K562 (cell line): ENCODE results near the gene CLDND1.

Experiments
- POLR2A ChIP-seq: fragments of 450-650 bp; conservative IDR thresholded peaks from 2 replicates; pipeline ENCODE4 v1.6.1; 2016
- POLR2AphosphoS5 ChIP-seq: IDR thresholded peaks from 2 replicates; pipeline ENCODE4 v1.6.1; 2011; ENCODE audit warnings: mild to moderate bottlenecking, low read depth, low read length, moderate library complexity; ENCODE audit not compliant: control insufficient read depth, insufficient read depth
- RAD21 ChIP-seq, 2 experiments: fragments of 250-450 bp in 1 of 2; fragments of 450-650 bp in 1 of 2; sonication (Bioruptor Pico) in 1 of 2; formaldehyde crosslinking in 1 of 2; IDR thresholded peaks in 1 of 2; conservative IDR thresholded peaks in 1 of 2; 2 replicates each; pipeline versions ENCODE4 v1.4.0 to v1.8.0; 2020 to 2022; ENCODE audit warnings: mild to moderate bottlenecking in 2 of 2, moderate library complexity in 1 of 2
- ZNF551 ChIP-seq: fragments of 250-450 bp; sonication (Bioruptor Pico); IDR thresholded peaks from 2 replicates; pipeline ENCODE4 v1.5.0; 2021; ENCODE audit warnings: mild to moderate bottlenecking, moderate library complexity
- TF ChIP-seq, protein P1 (sequence below), 3 experiments: IDR thresholded peaks in 2 of 3; conservative IDR thresholded peaks in 1 of 3; 2 replicates each; pipeline ENCODE4 v1.5.1; 2011 to 2012; ENCODE audit warnings: low read length in 3 of 3, mild to moderate bottlenecking in 3 of 3, control low read depth in 2 of 3, improper control_type of control experiment in 1 of 3, inconsistent platforms in 1 of 3, low read depth in 1 of 3, mixed read lengths in 1 of 3, moderate library complexity in 1 of 3; ENCODE audit not compliant: insufficient read depth in 2 of 3
- TF ChIP-seq, protein P2 (sequence below): fragments of 250-450 bp; sonication (Bioruptor Pico); IDR thresholded peaks from 2 replicates; pipeline ENCODE4 v1.8.0; 2021; ENCODE audit warnings: mild to moderate bottlenecking, moderate library complexity
- TF ChIP-seq, protein P3 (sequence below): sonication (generic); IDR thresholded peaks from 2 replicates; pipeline ENCODE4 v1.6.1; 2016
- TF ChIP-seq, protein P4 (sequence below): sonication (generic); formaldehyde crosslinking; IDR thresholded peaks from 2 replicates; pipeline ENCODE4 v1.9.0; 2022; ENCODE audit warnings: mild to moderate bottlenecking, missing genetic modification reagents

DNA sequence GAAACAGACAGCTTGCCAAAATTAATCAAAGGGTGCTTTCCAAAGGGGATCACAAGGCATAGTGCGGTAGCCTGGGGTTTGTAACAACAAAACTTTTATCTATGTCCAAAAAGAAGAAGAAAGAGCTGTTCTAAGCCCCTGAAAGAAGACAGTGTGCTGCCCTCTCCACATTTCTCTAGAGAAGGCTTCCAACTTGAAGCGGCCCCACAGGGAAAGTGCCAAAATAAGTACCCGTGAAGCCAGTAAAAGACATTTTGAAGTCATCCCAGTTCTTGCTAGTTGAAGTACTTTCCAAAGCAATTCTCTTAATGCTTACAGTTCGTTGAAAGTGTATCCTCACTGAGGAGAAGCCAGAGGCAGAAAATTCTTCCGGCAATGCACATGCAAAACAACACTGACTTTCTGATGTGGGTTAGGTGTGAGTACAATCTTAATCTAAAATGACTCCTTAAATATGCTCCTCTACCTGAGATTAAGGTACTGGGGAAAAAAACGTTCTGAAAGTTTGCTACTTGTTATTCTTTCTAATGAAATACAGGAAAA lies 30.4 kb upstream of the CLDND1 start:
- TF ChIP-seq, protein P1, sequence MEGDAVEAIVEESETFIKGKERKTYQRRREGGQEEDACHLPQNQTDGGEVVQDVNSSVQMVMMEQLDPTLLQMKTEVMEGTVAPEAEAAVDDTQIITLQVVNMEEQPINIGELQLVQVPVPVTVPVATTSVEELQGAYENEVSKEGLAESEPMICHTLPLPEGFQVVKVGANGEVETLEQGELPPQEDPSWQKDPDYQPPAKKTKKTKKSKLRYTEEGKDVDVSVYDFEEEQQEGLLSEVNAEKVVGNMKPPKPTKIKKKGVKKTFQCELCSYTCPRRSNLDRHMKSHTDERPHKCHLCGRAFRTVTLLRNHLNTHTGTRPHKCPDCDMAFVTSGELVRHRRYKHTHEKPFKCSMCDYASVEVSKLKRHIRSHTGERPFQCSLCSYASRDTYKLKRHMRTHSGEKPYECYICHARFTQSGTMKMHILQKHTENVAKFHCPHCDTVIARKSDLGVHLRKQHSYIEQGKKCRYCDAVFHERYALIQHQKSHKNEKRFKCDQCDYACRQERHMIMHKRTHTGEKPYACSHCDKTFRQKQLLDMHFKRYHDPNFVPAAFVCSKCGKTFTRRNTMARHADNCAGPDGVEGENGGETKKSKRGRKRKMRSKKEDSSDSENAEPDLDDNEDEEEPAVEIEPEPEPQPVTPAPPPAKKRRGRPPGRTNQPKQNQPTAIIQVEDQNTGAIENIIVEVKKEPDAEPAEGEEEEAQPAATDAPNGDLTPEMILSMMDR (IDR thresholded peaks at IDR 0.05 in 2 of 3, conservative IDR thresholded peaks at IDR 0.05 in 1 of 3; ENCODE audit: insufficient read depth in 2 of 3, low read depth in 1 of 3, low read length in 3 of 3) = no peak
- TF ChIP-seq, protein P2, sequence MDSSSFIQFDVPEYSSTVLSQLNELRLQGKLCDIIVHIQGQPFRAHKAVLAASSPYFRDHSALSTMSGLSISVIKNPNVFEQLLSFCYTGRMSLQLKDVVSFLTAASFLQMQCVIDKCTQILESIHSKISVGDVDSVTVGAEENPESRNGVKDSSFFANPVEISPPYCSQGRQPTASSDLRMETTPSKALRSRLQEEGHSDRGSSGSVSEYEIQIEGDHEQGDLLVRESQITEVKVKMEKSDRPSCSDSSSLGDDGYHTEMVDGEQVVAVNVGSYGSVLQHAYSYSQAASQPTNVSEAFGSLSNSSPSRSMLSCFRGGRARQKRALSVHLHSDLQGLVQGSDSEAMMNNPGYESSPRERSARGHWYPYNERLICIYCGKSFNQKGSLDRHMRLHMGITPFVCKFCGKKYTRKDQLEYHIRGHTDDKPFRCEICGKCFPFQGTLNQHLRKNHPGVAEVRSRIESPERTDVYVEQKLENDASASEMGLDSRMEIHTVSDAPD (CRISPR knock-in tag) = no peak
- TF ChIP-seq POLR2AphosphoS5 = no peak
- TF ChIP-seq, protein P3, sequence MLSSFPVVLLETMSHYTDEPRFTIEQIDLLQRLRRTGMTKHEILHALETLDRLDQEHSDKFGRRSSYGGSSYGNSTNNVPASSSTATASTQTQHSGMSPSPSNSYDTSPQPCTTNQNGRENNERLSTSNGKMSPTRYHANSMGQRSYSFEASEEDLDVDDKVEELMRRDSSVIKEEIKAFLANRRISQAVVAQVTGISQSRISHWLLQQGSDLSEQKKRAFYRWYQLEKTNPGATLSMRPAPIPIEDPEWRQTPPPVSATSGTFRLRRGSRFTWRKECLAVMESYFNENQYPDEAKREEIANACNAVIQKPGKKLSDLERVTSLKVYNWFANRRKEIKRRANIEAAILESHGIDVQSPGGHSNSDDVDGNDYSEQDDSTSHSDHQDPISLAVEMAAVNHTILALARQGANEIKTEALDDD = no peak
- TF ChIP-seq RAD21 (CRISPR knock-in tag; conservative IDR thresholded peaks at IDR 0.05 in 1 of 2, IDR thresholded peaks at IDR 0.05 in 1 of 2) = no peak
- TF ChIP-seq, protein P4, sequence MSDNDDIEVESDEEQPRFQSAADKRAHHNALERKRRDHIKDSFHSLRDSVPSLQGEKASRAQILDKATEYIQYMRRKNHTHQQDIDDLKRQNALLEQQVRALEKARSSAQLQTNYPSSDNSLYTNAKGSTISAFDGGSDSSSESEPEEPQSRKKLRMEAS (CRISPR knock-in tag) = no peak
- no peak for TF ChIP-seq POLR2A
- TF ChIP-seq ZNF551 (CRISPR knock-in tag) = no peak
